Neural cell (in vitro differentiated cells): ENCODE measurements around the gene ADAMTS17.

Experiments used
- CTCF ChIP-seq: fragments of 450-650 bp; IDR thresholded peaks from 2 replicates; pipeline ENCODE4 v1.5.1; 2014; ENCODE audit warnings: antibody characterized with exemption, mild to moderate bottlenecking, moderate library complexity; ENCODE audit not compliant: poor library complexity, severe bottlenecking
- EP300 ChIP-seq: fragments of 450-650 bp; conservative IDR thresholded peaks from 2 replicates; pipeline ENCODE4 v1.6.1; 2014; ENCODE audit warnings: antibody characterized with exemption, mild to moderate bottlenecking, moderate library complexity; ENCODE audit not compliant: poor library complexity, severe bottlenecking
- POLR2AphosphoS5 ChIP-seq: IDR thresholded peaks from 2 replicates; pipeline ENCODE4 v1.6.1; 2012
- REST ChIP-seq: IDR thresholded peaks from 2 replicates; pipeline ENCODE4 v1.6.1; 2012; ENCODE audit warnings: borderline replicate concordance
- TAF1 ChIP-seq: IDR thresholded peaks from 2 replicates; pipeline ENCODE4 v1.6.1; 2012; ENCODE audit warnings: low read depth

GRCh38 chr15:100001405-100001804, 340.4 kb downstream of the ADAMTS17 start:
- no peak for TF ChIP-seq CTCF
- no peak for TF ChIP-seq EP300
- TF ChIP-seq POLR2AphosphoS5, result no peak
- no peak for TF ChIP-seq TAF1
- no peak for TF ChIP-seq REST
